ENCODE results near the gene DRAXIN.

GRCh38 chr1:11678442-11678841 is 13.1 kb upstream of the DRAXIN start:
- no peak for TF ChIP-seq CTCF (conservative IDR thresholded peaks at IDR 0.05; ENCODE audit: low read length)
- TF ChIP-seq EZH2phosphoT487 (IDR thresholded peaks at IDR 0.05; ENCODE audit: borderline replicate concordance, low read depth, low read length) = no peak

Data from OCI-LY7 (cell line).